Measurements from ENCODE around the gene AK3.
A peak's percentile ranks its signal among the peaks of the same experiment; 100 is the strongest.
"Not testable (repeated sequence)": the region's sequence is repeated elsewhere in the genome, so short reads cannot be mapped to it uniquely, and the experiment has no call there.

The AK3 gene

DNA sequence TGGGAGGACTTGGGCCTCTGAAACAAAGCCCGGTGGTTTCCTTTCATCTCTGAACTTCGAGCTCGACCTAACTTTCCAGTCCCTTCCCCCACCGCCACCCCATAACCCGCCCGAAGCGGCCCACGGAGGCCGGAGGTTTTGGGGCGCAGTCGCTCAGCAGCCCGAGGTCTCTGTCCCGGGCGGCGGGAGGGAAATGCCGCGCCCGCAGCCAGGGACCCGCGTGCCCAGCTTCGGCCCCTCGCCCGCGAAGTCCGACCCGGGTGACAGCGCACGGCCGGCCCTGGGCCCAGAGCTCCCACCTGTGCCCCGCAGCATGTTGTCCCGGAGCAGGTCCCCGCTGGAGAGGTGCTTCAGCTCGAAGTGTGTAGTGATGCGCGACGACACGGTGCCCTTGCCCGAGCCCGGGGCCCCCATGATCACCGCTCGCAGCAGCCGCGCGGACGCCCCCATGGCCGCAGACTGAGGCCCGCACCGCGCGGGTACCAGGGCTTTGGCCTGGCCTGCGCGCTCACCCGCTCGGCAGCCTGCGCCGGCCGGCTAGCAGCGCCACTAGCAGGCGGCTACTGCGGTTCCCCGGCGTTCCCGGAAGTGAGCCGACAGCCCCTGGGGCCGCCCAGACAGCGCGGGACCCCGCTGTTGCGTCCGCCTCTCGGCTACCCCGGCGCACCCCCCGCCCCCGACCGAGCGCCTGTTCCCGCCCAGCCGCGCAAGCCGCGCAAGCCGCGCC is at the start of gene AK3:
Gene AK3 (minus strand): TSS at position 565 of the 727 bp plus-strand sequence. CDS start 115 bp downstream, at position 450.
- H3K4me3 ChIP-seq (ENCODE audit: low read length), result peak within 1 kb of the TSS; percentile 71
- TF ChIP-seq ZNF274 (IDR thresholded peaks at IDR 0.05; ENCODE audit: low read depth, low read length), result no peak

DNA sequence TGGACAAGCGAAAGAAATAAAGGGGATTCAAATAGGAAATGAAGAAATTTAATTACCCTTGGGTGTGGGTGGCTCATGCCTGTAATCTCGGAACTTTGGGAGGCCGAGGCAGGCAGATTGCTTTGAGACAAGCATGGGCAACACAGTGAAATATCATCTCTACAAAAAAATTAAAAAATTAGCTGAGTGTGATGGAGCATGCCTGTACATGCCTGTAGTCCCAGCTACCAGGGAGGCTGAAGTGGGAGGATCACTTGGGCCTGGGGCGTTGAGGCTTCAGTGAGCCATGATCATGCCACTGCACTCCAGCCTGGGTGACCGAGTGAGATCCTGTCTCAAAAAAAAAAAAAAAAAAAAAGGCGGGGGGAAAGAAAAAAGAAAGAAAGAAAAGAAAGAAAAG is 47.7 kb upstream of the AK3 start:
- TF ChIP-seq ZNF274 (IDR thresholded peaks at IDR 0.05; ENCODE audit: low read depth, low read length), result no peak
- no peak overlapping the region for H3K4me3 ChIP-seq (ENCODE audit: low read length)

DNA sequence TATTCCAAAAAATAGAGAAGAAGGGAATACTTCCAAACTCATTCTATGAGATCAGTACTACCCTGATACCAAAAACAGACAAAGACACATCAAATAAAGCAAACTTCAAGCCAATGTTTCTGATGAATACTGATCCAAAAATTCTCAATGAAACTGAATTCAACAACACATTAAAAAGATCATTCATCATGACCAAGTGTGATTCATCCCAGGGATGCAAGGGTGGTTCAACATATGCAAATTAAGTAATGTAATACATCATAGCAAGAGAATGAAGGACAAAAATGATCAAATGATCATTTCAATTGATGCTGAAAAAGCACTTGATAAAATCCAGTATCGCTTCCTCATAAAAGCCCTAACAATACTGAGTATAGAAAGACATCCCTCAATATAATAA is 46.9 kb upstream of the AK3 start:
- no peak for TF ChIP-seq ZNF274 (IDR thresholded peaks at IDR 0.05; ENCODE audit: low read depth, low read length)
- no peak overlapping the region for H3K4me3 ChIP-seq (ENCODE audit: low read length)

GRCh38 chr9:4786599-4786998 is 45.6 kb upstream of the AK3 start:
- no peak for TF ChIP-seq ZNF274 (IDR thresholded peaks at IDR 0.05; ENCODE audit: low read depth, low read length)
- H3K4me3 ChIP-seq (ENCODE audit: low read length), result no peak overlapping the region

DNA sequence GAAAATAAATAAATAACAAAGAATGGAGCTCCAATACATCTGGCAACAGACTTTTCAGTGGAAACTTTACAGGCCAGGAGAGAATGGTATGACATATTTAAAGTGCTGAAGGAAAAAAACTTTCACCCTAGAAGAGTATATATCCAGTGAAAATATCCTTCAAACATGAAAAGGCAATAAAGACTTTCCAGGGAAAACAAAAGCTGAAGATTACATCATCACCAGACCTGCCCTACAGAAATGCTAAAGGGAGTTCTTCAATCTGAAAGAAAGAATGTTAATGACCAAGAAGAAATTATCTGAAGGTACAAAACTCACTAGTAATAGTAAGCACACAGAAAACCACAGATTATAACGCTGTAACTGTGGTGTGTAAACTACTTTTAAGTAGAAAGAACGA is 43.4 kb upstream of the AK3 start:
- H3K4me3 ChIP-seq (ENCODE audit: low read length), result no peak overlapping the region
- no peak for TF ChIP-seq ZNF274 (IDR thresholded peaks at IDR 0.05; ENCODE audit: low read depth, low read length)

DNA sequence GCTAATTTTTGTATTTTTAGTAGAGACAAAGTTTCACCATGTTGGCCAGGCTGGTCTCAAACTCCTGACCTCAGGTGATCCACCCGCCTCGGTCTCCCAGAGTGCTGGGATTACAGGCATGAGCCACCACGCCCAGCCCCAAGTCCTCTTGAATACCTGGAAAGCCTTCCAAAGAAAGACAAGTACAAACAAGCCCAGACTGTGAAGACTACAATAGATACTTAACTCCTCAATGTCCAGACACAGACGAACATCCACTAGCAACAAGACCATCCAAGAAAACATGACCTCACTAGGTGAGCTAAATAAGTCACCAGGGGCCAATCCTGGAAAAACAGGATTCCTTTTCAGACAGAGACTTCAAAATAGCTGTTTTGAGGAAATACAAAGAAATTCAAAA is 42.2 kb upstream of the AK3 start:
- not testable (repeated sequence) for H3K4me3 ChIP-seq (ENCODE audit: low read length)

GRCh38 chr9:4781408-4781807 is 40.4 kb upstream of the AK3 start:
- H3K4me3 ChIP-seq (ENCODE audit: low read length), result no peak overlapping the region
- TF ChIP-seq ZNF274 (IDR thresholded peaks at IDR 0.05; ENCODE audit: low read depth, low read length), result no peak

GRCh38 chr9:4780651-4781050 is 39.6 kb upstream of the AK3 start:
- TF ChIP-seq ZNF274 (IDR thresholded peaks at IDR 0.05; ENCODE audit: low read depth, low read length), result no peak
- H3K4me3 ChIP-seq (ENCODE audit: low read length), result no peak overlapping the region

DNA sequence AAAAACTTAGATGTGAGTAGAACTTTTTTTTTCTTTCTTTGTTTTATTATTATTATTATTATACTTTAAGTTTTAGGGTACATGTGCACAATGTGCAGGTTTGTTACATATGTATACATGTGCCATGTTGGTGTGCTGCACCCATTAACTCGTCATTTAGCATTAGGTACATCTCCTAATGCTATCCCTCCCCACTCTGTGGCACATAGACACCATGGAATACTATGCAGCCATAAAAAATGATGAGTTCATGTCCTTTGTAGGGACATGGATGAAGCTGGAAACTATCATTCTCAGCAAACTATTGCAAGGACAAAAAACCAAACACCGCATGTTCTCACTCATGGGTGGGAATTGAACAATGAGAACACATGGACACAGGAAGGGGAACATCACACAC is 34.0 kb upstream of the AK3 start:
- H3K4me3 ChIP-seq (ENCODE audit: low read length), result not testable (repeated sequence)

GRCh38 chr9:4774209-4774608 is 33.2 kb upstream of the AK3 start:
- H3K4me3 ChIP-seq (ENCODE audit: low read length), result no peak overlapping the region
- no peak for TF ChIP-seq ZNF274 (IDR thresholded peaks at IDR 0.05; ENCODE audit: low read depth, low read length)

- TF ChIP-seq ZNF274 (IDR thresholded peaks at IDR 0.05; ENCODE audit: low read depth, low read length), result no peak
- no peak overlapping the region for H3K4me3 ChIP-seq (ENCODE audit: low read length)
These were observed 30.8 kb upstream of the AK3 start for GRCh38 chr9:4771788-4772187.

DNA sequence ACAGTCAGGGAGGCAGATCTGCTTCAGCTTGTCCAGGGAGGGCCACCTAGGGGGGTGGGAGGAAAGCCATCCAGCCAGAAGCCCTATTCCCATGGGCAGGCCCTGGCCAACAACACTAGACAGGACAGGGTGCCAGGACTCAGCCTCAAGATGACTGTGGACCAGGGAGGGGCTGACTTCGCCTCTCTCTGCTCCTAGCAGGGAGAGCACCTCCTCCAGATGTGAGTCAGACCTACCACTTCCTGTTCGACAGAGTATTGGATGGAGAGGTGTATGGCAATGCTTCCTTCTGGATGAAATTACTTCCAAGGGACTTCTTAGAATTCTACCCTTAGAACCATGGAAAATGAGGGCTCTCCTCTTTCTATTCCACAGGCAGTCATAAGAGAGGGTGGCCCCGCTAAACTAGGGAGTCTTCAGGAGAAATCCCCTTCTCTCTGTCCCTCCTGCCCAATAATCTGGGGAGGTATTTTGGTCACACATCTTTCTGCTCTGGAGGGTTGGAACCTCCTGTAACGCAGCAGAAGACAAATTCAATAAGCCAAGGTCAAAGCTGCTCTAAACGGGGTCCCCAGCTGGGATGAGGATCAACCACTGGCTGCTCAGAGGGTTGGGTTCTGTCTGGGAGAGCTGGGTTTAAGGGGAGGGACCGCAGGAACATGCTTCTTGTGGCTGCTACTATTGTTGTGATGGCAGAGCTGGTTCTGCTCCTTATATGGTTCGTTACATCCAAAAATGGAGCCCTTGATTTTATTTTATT is 28.5 kb upstream of the AK3 start:
- no peak overlapping the region for H3K4me3 ChIP-seq (ENCODE audit: low read length)
- no peak for TF ChIP-seq ZNF274 (IDR thresholded peaks at IDR 0.05; ENCODE audit: low read depth, low read length)

GRCh38 chr9:4768681-4769080 is 27.7 kb upstream of the AK3 start:
- H3K4me3 ChIP-seq (ENCODE audit: low read length), result no peak overlapping the region
- no peak for TF ChIP-seq ZNF274 (IDR thresholded peaks at IDR 0.05; ENCODE audit: low read depth, low read length)

DNA sequence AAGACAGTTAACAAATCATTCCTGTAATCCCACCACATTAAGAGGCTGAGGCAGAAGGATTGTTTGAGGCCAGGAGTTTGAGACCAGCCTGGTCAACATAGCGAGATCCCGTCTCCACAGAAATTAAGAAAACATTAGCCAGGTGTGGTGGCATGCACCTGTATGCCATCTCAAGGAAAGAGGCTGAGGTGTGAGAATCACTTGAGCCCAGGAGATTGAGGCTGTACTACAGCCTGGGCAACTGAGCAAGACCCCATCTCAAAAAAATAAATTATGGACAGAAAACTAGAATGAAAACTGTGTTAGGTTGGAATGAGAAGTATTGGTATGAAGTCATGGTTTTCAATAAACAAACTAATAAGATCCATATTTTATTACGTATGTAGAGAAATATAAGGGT is 23.0 kb upstream of the AK3 start:
- no peak overlapping the region for H3K4me3 ChIP-seq (ENCODE audit: low read length)
- TF ChIP-seq ZNF274 (IDR thresholded peaks at IDR 0.05; ENCODE audit: low read depth, low read length), result no peak

DNA sequence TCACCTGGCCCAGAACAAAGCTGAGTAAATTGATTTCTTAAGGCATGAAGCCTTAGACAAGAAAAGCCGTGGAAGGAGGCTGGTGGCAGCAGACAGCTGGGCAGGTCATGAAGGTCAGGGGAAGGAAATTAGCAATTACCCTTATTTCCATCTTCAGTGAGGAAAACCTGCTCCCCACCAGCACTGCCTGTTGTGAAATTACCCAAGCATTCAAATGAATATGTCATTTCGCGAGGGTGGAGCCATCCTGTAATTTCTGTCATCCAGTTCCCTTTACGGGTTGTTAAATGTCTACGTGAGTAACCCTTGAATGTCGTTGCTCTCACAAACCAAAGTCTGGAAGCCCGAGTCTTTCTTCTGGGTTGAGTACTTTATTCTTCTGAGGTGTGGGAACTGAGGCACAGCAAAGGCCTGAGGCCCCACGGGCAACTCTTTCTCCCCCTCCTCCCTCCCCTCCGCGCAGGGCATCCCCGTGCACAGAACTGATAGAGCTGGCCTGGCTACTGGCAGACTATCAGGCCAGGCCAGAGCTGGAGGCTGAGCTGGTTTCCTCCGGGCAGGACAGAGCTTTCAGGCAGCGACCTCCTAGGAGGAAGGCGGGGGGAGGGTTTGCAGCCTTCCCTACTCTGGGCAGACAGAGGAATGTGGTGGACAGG is 22.0 kb upstream of the AK3 start:
- H3K4me3 ChIP-seq (ENCODE audit: low read length), result peak overlapping the region; percentile 53; the same call in 1 of the 2 replicates

More for the DNA sequence above, 22.0 kb upstream of the AK3 start:
- TF ChIP-seq ZNF274 (IDR thresholded peaks at IDR 0.05; ENCODE audit: low read depth, low read length), result no peak

All from GM08714 (cell line).